ENCODE data around the gene MGME1.

Gene MGME1

DNA sequence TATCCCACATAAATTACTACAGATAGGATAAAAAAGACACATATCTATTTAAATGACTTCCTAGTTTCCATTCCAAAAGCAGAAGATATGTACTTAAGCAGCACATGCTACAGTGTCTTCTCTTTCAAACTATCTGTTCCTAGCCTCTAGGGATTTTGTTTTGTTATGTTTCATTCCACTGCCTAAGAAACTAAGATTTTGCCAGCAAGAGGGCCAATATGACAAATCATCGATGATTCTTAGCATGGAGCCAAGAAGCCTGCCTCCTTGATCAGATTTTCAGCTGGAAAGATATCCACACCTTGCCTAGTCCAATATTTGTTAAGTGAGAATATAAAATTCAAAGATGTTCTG lies 7.3 kb upstream of the MGME1 start:
- DNase-seq: no peak

DNA sequence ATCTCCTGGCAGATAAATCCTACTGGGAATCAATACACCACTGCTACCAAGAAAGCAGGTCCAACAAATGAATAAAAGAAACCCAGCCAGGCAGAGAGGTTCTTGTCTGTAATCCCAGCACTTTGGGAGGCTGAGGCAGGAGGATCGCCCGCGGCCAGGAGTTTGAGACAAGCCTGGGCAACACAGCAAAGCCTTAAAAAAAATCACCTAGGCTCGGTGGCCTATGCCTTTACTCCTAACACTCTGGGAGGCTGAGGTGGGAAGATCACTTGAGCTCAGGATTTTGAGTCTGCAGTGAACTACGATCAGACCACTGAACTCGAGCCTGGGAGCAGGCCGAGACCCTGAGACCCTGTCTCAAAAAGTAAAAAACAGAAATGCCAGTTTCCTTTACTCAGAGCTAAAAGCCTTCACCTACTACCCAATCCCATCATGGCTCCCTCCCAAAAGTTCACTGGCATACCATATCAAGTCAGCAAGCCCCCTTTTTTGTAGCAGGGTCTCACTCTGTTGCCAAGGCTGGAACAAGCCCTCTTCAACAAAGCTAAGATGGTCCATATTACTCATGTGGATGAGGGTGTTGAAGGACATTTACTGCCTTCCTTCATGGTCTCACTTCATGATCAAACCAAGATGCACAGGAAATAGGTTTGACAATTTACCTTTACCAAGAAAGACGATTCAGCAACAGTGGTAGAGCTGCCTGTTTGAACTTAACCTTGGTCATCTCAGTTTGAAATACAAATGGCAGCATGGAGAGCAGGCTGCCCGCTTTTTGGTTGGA lies 5.5 kb upstream of the MGME1 start:
- DNase-seq: no peak

DNA sequence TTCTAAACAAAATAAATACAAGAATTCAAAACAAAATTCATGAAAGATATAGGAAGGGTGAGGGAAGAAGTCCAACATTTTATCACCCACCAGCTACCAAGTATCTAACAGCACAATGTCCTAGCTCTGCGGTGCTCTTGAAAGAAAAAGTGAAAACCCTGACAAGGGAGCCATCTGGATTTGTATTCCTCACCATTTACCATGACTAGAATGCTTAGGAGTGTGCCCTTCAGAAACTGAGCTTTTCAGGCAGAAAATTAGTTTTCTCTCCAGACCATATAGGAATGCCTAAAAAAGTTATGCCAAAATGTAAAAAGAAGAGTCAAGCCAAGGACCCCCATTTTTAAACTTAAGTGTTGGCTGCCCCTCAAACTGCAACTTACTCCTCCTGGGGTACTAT lies 4.7 kb upstream of the MGME1 start:
- no peak for DNase-seq

DNA sequence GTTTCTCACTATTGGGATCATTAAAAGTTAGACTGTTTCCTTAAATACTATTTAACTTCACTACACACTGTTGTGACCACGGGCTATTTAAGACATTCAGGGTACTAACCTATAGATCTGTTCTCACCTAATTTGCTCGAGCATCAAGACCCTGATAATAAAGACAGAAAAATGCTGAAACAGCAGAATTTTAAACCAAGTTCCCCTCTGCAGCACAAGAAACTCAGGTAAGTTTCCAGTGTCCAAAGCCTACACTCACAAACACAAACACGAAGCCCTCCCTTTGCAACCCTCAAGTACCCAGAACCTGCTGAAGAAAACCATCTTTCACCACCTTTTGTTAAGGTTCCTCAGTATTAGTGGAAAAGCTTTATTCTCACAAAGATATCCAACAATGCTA lies 4.2 kb upstream of the MGME1 start:
- DNase-seq: no peak

DNA sequence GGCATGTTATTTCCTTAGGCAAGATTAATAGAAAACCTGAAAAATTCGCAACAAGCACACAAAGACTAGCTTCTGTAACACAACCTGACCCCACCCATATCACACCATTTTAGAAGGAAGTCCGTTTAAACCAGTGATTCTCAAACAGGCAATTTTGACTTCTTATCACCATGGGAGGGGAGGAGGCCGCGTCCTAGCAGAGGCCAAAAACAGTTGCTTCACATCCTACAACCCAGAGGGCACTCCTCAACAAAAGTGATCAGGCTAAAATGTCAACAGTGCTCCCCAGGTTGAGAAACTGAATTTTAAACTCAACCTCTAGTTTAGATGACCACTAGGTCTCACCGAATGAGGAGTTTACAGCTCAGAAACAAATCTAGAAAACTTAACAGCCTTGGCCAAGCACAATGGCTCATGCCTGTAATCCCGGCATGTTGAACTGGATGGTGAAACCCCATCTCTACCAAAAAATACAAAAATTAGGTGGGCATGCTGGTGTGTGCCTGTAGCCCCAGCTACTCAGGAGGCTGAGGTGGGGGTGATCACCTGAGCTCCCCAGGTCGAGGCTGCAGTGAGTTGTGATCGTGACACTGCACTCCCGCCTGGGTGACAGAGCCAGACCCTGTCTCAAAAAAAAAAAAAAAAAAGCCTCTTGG lies 3.6 kb upstream of the MGME1 start:
- no peak for DNase-seq

DNA sequence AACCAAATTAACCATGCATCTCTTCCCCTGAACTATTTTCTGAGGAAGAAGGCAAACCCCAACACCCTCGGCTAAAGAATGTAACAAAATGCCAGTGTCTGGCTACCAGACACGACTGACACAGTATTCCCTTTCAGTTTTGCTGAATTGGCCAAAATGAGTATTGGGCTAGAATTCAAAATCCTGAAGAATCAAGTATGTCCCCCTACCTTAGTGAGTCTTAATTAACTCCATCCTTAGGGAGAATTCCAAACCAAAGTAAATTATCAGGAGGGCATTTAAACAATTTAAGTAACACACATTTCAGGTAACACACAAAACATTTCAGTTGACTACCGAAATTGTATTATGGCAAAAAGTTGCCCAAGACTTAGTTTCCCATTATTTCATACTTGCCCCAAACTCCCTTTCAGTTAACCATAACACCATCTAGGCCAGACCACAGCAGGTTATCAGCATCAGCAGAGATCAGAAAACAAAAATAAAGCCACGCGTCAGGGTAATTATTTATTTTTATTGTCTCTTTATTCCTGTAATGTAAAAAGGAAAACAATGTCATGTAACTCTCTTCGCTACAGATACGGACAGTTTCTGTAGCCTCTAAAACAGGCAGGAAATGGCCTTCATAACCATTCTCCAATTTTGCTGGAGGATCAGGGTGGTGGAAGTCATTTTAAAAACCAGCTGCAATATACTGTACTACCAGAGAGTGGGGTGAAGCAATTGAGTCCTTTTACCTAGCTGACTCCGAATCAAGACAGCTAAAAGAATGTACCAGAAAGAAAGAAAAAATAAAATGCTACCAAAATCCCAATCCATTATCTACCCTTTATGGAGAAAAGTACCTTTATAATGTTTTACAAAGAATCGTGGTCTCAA lies 2.1 kb upstream of the MGME1 start:
- DNase-seq: no peak

DNA sequence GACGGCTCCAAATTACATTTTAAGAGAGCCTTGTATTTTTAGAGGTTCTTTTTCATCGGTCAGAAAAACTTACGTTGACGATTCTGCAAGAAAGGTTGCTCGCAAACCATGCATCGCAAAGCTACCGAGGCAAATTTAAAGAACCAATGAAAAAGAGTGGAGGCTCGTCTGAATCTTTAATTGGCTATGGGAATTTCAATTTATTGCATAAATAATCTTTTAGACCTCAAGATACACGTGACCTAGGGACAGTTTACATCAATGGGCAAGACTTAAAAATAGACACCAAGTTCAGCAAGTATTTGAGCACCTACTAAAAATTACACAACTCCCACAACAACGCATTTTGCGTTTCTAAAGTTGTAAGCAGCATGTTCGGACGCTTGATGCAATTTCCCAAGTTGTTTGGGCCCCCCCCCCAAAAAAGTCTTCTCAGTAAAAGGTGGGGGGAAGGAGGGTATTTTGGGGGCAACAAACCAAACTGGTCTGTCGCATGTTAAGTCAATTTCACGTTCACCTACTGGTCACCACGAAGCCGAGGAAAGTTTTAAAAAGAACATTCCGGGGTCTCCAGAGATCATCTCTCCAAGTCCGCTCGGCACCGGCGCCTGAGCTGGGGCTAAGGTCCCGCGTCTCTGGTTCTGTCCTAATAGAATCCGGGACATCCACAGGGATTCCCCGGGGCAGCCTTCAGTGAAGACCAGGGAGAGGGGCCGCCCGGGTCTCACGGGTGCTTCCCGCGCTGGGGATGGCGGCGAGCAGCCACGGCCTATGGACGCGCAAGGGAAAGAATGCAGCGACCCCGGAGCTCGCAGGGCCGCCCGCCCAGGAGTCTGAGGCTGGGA lies 1.1 kb upstream of the MGME1 start:
- no peak for DNase-seq

DNA sequence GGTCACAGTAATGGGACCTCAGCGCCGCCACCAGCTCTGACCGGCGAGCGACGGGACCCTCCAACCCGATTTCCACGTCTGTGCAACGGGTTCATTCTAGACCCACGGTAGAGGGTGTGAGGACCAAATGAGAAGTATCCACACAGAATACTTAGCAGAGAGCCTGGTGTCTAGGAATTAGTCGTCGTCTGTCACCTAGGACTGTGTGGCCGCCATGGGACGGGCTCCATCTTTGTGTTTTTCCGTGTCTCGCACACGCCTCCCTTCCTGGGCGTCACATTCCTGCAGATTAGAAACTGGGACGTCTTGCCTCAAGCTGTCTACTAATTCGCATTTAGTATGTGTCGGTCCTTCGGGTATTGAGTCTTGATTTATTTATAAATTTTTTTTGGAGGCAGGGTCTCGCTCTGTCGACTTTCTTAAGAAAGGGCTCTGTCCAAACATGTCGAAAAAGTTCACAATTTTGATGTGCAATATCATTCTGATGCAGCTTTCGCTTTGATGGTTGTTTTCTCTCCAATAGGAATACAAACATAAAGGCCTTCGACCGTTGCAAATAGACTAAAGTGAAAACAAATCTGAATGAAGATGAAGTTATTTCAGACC lies 563 bp downstream of the MGME1 start:
- DNase-seq: no peak

DNA sequence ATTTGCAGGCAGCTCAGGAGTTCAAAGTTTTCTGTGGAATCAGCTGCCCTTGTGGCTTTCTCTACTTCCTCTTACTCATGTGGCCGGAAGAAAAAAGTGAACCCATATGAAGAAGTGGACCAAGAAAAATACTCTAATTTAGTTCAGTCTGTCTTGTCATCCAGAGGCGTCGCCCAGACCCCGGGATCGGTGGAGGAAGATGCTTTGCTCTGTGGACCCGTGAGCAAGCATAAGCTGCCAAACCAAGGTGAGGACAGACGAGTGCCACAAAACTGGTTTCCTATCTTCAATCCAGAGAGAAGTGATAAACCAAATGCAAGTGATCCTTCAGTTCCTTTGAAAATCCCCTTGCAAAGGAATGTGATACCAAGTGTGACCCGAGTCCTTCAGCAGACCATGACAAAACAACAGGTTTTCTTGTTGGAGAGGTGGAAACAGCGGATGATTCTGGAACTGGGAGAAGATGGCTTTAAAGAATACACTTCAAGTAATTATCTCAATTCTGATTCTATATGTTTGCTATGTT lies 1.1 kb downstream of the MGME1 start:
- DNase-seq: peak; percentile 77

DNA sequence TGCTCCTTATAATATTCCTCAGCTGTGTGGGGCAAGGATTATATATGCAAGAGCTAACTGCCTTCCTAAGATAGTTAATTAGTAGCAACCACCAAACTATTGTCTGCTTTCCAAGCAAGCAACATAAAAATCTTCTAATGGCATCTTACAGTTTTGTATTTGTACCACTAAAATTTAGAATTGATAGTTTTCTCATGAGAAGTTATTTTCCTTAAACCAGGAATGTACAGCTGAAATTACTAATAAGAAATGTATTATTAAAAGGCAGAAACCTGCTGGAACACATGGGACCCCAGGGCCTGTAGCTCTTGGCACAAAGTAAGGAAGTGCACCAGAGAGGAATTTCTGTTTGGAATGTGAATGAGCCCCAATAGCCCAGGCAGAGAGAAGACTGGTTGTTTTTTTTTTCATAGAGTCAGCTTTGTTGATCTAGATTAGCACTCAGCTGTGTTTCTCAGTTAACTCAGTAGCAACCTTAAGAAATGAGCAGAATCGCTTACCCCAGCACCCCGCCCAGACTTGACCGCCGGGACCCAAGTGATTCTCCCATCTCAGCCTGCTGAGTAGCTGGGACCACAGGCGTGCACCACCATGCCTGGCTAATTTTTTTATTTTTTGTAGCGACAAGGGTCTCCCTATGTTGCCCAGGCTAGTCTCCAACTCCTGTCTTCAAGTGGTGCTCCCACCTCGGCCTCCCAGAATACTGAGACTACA lies 2.6 kb downstream of the MGME1 start:
- no peak for DNase-seq

DNA sequence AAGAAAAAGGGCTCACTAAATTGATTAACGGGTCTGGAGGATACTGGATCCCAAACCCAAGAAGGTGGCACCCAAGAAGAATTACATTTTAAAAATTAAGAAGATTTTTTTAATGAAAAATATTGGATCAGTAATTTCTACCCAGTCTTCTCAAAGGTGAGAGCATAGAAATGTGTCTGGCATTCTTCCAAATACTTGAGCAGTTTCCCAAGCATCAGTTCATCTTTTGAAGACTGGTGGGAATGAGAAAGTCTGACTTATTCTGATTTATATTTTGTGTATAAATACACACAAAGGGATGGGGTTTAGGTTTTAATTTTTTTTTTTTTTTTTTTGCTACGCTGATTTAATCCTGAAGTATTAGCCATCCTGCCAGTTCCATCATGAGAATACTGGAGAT lies 3.3 kb downstream of the MGME1 start:
- DNase-seq: no peak

DNA sequence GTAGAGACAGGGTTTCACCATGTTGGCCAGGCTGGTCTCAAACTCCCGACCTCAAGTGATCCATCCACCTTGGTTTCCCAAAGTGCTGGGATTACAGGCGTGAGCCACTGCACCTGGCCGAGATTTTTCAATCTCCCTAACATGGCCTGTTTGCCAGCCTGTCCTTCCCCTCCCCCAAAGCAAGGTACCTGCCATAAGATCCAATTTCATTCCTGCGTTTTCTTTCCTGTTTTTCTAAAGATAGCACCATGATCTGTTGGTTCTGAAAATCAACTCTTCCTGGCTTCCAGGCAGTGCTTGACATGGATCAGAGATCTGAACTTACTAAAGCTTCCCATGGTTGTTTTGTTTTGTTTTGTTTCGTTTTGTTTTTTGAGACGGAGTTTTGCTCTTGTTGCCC lies 7.5 kb downstream of the MGME1 start:
- DNase-seq: no peak

DNA sequence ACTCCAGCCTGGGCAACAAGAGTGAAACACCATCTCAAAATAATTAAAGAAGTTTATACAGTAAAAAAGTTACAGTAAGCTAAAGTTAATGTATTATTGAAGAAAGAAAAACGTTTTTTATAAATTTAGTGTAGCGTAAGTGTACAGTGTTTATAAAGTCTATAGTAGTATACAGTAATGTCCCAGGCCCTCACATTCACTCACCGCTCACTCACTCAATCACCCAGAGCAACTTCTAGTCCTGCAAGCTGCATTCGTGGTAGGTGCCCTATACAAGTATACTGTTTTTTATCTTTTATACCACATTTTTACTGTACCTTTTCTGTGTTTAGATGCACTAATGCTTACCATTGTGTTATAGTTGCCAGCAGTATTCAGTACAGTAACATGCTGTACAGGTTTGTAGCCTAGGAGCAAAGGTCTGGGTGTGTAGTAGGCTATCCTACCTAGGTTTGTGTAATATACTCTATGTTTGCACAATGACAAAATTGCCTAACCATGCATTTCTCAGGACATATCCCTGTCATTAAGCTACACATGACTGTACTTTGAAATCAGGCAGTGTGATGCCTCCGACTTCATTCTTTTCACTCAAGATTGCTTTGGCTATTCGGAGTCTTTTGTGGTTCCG lies 16.7 kb downstream of the MGME1 start:
- DNase-seq: no peak

DNA sequence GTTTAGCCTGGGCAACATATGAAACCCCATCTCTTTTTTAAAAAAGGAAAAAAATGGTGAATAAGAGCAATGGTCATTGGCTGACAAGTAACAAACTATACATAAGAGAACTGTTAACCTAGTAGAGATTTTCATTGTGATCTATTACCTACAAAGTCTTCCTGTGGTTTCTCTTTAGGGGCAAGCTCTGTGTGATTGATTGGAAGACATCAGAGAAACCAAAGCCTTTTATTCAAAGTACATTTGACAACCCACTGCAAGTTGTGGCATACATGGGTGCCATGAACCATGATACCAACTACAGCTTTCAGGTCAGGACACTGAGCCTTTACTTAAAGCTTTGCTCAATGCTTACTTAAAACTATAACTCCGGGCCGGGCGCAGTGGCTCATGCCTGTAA lies 19.2 kb downstream of the MGME1 start:
- no peak for DNase-seq

DNA sequence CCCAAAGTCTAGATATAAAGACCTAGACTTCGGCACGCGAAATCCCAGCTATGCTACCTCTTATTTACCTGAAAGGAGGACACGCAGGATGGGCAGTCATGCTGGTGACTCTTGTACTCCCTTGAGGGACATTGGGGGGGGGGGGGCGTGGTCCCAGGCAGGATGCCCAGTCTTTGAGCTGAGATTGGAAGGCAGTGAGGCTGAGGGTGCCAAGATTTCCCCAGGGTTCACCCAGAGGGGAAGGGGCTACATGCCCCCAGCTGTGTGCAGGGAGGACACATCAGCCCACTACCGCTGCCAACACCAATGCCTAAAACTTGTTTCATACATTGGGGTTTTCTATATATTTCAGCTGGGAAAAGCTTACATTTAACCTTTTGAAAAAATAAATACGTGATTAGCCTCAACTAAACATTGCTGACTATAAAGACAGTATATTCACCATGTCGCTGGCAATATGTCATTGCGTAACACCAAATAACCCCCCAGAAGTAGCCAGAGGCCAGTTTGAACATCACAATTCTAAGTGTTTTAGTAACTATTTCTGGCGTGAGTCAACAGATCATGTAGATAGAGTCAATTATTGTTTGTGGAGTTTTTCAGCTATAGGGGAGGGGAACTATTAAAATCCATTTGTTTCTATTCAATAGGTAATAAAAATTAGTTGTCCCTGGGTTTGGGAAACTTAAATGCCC lies 21.6 kb downstream of the MGME1 start:
- DNase-seq: no peak

DNA sequence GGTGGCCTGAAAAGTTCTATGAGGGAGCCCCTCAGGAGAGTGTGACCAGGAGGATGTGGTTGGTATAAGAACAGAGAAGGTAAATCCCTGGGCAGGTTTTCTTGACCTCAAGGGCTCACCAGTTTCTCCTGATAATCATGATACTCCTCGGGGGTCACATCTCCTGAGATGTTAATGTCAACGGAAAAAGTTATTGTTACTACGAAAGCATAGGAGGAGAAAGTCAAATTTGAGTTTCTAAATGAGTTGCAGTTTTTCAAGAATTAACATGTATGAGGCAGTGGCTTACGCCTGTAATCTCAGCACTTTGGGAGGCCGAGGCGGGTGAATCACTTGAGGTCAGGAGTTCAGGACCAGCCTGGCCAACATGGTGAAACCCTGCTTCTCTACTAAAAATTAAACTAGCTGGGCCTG lies 23.4 kb downstream of the MGME1 start:
- no peak for DNase-seq

DNA sequence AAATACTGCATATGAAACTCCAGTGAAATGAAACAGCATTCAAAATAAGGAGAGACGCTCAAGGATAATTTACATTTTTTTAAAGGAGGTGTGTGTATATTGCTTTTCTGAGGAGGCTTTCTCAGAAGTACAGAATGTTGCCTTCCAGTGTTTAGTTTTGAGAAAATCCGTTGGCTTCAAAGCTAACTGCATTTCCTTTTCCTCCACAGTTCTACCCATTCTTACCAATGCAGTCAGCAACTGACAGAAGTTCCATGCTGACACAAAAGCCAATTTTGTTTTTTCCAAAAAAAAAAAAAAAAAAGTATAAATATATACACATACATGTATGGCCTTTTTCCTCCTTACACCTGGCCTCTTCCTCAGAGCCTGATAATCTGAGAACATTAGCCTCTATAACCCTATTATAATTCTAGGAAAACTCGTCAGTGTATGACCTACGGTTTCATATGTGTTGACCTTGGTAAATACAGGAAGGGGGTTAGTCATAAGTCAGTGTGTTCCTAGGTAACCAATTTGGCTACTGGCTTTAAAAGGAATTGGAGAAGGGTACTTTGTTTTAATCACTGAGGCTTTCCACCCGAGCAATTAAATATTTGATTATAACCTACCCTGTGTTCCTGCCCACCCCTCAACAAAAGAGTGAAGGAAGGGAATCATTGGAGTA lies 24.2 kb downstream of the MGME1 start:
- no peak for DNase-seq

DNA sequence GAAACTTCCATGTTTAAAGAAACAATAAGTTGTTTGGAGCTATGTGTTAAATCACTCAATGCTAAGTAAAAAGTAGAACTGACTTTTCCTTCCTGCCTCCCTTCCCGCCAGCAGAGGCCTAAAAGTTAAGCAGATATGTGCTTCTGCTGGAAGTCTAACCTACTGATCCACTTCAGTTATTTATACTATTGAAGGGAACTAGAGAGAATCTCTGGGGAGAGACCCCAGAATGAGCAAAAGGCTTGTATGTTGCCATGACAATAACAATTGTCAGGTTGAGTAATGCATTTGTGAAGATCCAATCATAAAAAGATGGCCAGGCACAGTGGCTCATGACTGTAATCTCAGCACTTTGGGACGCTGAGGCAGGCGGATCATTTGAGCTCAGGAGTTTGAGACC lies 24.7 kb downstream of the MGME1 start:
- DNase-seq: no peak

DNA sequence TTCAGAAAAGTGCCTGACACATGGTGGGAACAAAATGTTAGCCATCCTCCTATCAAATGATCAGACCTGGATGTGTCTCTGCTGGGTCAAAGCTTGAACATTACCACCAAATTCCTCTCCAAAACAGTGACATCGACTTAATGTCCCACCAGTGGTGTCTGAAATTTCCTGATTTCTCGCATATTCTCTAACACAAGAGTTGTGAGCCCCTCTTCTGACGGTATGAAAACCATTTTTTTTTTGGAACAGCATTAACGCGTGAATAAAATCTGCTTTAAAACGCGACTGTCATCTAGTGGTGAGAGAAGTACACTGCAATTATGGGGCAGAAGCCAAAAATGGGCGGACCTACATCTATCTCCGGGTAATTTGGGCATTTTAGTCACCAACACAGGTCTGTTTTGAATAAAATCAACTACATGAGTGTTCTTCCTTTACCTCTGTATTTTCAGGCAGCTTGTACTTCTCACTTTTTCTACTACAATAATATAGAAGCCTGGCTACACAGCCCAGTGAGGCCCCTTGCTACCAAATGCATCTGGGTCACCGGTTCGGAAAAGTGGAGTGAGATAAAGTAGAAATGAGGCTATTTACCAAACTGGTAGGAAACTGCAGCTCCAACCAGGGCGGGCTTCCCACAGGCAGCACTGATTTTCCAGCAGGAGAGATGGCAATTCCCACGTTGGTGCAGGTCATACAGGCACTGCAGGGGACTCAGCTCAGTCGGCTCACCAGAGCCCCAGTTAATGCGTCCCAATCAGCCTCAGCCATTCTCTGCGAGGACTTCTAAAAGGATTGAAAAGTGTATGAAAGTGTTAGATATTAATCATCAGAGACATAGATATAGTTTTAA lies 27.4 kb downstream of the MGME1 start:
- no peak for DNase-seq

Data from SIG-M5 (cell line).